HCT116 (cell line): Measurements from ENCODE around the gene TRIM24.

Source experiments
- JUND ChIP-seq: IDR thresholded peaks from 2 replicates; pipeline ENCODE4 v1.6.1; 2012
- TF ChIP-seq, protein P1 (sequence below), 3 experiments: fragments of 200-600 bp in 1 of 3; sonication (generic) in 1 of 3; IDR thresholded peaks in 2 of 3; conservative IDR thresholded peaks in 1 of 3; 2 replicates each; pipeline ENCODE4 v1.5.1; 2012 to 2017; ENCODE audit warnings: low read depth in 2 of 3, low read length in 2 of 3, antibody characterized with exemption in 1 of 3, borderline replicate concordance in 1 of 3, control low read depth in 1 of 3, mild to moderate bottlenecking in 1 of 3, mixed read lengths in 1 of 3, mixed run types in 1 of 3, moderate library complexity in 1 of 3; ENCODE audit not compliant: insufficient read depth in 1 of 3

DNA sequence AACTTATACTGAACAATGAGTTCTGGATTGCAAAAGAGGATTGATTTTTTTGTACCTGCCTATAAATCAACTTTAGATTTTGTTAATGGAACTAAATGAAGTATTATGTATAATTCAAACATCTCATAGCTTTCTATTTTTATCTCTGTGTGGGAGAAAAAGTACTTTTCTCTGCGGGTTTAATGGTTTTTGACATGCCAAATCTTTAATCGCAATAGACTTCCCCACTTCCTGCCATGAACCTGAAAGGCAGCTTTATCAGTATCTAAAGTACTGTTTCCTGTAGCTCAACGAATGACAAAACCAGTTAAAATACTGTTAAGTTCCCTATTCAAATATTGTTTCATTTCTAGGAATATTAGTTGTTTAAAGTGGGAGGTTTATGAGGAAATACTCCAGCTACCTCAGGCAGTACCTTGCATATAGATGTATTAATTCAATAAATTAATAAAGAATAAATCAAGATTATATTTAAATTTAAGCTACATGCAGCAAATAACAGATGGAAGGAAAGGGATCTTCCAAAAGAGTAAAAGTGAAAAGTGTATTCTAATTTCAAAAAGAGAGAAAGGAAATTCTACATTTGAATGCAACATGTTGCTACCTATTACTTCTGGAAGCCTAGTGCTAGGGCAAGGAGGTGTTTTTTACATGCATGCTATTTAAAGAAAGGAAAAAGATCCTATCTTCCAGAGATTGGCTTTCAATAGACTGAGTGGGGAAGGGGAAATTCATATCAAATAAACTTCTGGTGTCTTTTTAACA, 165.2 kb downstream of the TRIM24 start:
- no peak for TF ChIP-seq JUND
- TF ChIP-seq, protein P1, sequence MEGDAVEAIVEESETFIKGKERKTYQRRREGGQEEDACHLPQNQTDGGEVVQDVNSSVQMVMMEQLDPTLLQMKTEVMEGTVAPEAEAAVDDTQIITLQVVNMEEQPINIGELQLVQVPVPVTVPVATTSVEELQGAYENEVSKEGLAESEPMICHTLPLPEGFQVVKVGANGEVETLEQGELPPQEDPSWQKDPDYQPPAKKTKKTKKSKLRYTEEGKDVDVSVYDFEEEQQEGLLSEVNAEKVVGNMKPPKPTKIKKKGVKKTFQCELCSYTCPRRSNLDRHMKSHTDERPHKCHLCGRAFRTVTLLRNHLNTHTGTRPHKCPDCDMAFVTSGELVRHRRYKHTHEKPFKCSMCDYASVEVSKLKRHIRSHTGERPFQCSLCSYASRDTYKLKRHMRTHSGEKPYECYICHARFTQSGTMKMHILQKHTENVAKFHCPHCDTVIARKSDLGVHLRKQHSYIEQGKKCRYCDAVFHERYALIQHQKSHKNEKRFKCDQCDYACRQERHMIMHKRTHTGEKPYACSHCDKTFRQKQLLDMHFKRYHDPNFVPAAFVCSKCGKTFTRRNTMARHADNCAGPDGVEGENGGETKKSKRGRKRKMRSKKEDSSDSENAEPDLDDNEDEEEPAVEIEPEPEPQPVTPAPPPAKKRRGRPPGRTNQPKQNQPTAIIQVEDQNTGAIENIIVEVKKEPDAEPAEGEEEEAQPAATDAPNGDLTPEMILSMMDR (IDR thresholded peaks at IDR 0.05 in 2 of 3, conservative IDR thresholded peaks at IDR 0.05 in 1 of 3; ENCODE audit: borderline replicate concordance in 1 of 3, insufficient read depth in 1 of 3, low read depth in 2 of 3, low read length in 2 of 3) = no peak
